Right lobe of liver (tissue), 6 donors: Measurements from ENCODE around the gene CERS2. TPM values are rescaled to one million over a fixed set of nuclear protein-coding genes. Genes with fewer than 3 reads are reported as not detected.

Experiments
- ATAC-seq, 4 donors: fragments of 200-7000 bp; cut with Tn5 transposase; one replicate each; pipeline ENCODE4 v1.9.1; 2020; ENCODE audit warnings: mild to moderate bottlenecking in 4 of 4, moderate library complexity in 4 of 4
- DNase-seq, 3 donors: peaks; one replicate each; pipeline ENCODE4 v3.0.0-alpha.2; 2020
- H3K27ac ChIP-seq, 3 donors: fragments of 200-600 bp; one replicate each; pipeline ENCODE4 v1.8.0; 2022
- H3K27me3 ChIP-seq, 2 donors: fragments of 200-600 bp; one replicate each; pipeline ENCODE4 v1.8.0; 2022
- H3K36me3 ChIP-seq, 4 donors: fragments of 200-600 bp; sonication (generic) in 1 of 4; one replicate each; pipeline versions ENCODE4 v1.5.1 to v1.8.0; 2017 to 2022; ENCODE audit warnings: control low read depth in 1 of 4
- H3K4me1 ChIP-seq, 4 donors: fragments of 200-600 bp; sonication (generic) in 1 of 4; one replicate each; pipeline versions ENCODE4 v1.5.1 to v1.8.0; 2017 to 2022; ENCODE audit warnings: control low read depth in 1 of 4
- H3K4me3 ChIP-seq, 3 donors: fragments of 200-600 bp; one replicate each; pipeline ENCODE4 v1.8.0; 2022
- H3K9me3 ChIP-seq, 4 donors: fragments of 200-600 bp; sonication (generic) in 1 of 4; one replicate each; pipeline versions ENCODE4 v1.5.1 to v1.8.0; 2017 to 2022; ENCODE audit warnings: control low read depth in 1 of 4
- CTCF ChIP-seq, 4 donors: fragments of 200-600 bp in 3 of 4; fragments of 450-650 bp in 1 of 4; IDR thresholded peaks; one replicate each; pipeline versions ENCODE4 v1.5.1 to v1.8.0; 2016 to 2022; ENCODE audit warnings: antibody characterized with exemption in 4 of 4, mild to moderate bottlenecking in 2 of 4
- POLR2A ChIP-seq: fragments of 450-650 bp; IDR thresholded peaks from one replicate; pipeline ENCODE4 v1.6.1; 2017; ENCODE audit warnings: antibody characterized with exemption, mild to moderate bottlenecking
- WGBS: methylation state at CpG from one replicate; pipeline ENCODE4 v1.1.6; 2018; ENCODE audit warnings: low coverage, low lambda C conversion rate; ENCODE audit not compliant: insufficient coverage; ENCODE audit errors: missing lambda C conversion rate; 5-methylcytosine and 5-hydroxymethylcytosine counted together
- intact Hi-C, 2 donors: fragments of 100-400 bp; cut with DNase I; formaldehyde crosslinking; loops; one replicate each; pipeline versions ENCODE4 v1.11.2 to v1.14.1; 2022
- total RNA-seq, 6 experiments: library from RNA; depleted of rRNA in 2 of 6; stranded (reverse); fragments of >200 nt in 2 of 6; fragmentation: NEBNext Ultra II Directional in 3 of 6; extraction: Animal tissue kit (Norgen Biotek cat#: 25700) in 3 of 6; gene quantifications; one replicate each; pipeline versions ENCODE4 v1.1.0 to v1.2.4, GENCODE V29; 2016 to 2023
- donor health status: DM: no; HTN: yes; CAD: no.
- donor health status: DM: no; HTN: no; CAD: no.
- donor health status: DM: no; HTN: no; CAD: no.
- donor health status: DM: no; HTN: yes; CAD: no.
- donor health status: DM: no; HTN: yes; CAD: no.

CERS2 gene
- total RNA-seq, 6 experiments from 2014 or later: 298 to 572 (median 459) TPM

DNA sequence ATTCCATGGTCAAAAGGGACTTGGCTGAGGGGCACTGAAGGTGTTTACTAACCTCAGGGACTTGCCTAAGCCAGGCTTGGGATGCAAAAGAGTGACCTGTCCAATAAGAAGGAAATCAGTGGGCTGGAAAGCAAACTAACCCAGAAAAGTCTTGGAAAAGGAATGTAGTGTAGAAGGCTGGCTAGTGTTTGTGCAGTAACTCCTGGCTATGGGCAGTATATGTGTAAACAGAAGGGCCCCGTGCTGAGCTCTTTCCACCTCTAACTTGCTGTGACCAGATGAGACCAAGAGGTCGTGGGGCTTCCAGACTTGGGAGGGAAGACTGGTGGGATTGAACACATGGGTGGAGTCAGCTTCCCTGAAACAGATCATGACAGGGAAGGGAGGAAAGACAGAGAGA lies 28.0 kb upstream of the CERS2 start:
- Histone ChIP-seq H3K4me3 (no peak overlapping the region), H3K27ac (no peak overlapping the region), H3K9me3 (no peaks in the 10 kb centered on the region), H3K27me3 (no peaks in the 10 kb centered on the region), H3K4me1 (peaks cover 0 to 38% (median 17%) of the 10 kb centered on the region in 4 donors), H3K36me3 (peaks cover 0 to 27% (median 10%) of the 10 kb centered on the region in 4 donors)
- no peak for ATAC-seq
- DNase-seq: no peak
- intact Hi-C loops: no loop called here
- no peak for TF ChIP-seq CTCF (IDR thresholded peaks at IDR 0.05)
- TF ChIP-seq POLR2A: no peak
- 21% methylated on average over 2 of the region's 2 CpGs for WGBS

DNA sequence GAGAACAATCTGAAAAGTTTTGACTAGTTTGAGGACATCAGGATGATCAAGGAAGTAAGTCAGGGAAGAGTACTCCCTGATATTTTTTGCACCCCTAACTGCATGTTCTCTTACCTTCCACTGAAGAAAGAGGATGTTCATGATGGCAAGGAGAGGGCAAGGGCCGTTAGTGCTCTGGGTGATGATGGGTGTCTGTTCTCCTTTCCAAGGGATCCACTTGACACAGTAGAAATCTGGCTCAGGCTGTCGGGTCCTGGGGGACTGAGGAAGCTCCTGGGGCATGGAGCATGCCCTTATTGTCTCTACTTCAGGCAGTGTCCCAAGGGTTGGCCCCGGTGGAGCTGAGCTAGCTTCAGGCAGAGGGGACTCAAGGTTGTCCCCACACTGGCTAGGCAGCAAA lies 27.4 kb upstream of the CERS2 start:
- no peak for DNase-seq
- H3K4me3 ChIP-seq: no peak overlapping the region
- no peak overlapping the region for H3K27ac ChIP-seq
- no peak for TF ChIP-seq CTCF (IDR thresholded peaks at IDR 0.05)
- no peak for TF ChIP-seq POLR2A
- peaks cover 0 to 33% (median 12%) of the 10 kb centered on the region in 4 donors for H3K36me3 ChIP-seq
- no peak for ATAC-seq
- H3K4me1 ChIP-seq: peaks cover 0 to 32% (median 14%) of the 10 kb centered on the region in 4 donors
- 43% methylated on average over 1 of the region's 3 CpGs for WGBS
- no peaks in the 10 kb centered on the region for H3K27me3 ChIP-seq
- intact Hi-C loops: no loop called here
- no peaks in the 10 kb centered on the region for H3K9me3 ChIP-seq

GRCh38 chr1:151001602-151002001 lies 27.0 kb upstream of the CERS2 start:
- TF ChIP-seq POLR2A (no peak), CTCF (IDR thresholded peaks at IDR 0.05) (no peak)
- Histone ChIP-seq H3K27me3 (no peaks in the 10 kb centered on the region), H3K4me3 (no peak overlapping the region), H3K36me3 (peaks cover 0 to 37% (median 13%) of the 10 kb centered on the region in 4 donors), H3K9me3 (no peaks in the 10 kb centered on the region), H3K4me1 (peaks cover 0 to 29% (median 14%) of the 10 kb centered on the region in 4 donors), H3K27ac (no peak overlapping the region)
- DNase-seq (no peak), ATAC-seq (no peak)
- 53% methylated on average over 2 of the region's 4 CpGs for WGBS
- intact Hi-C loops: no loop called here

- Histone ChIP-seq H3K4me3 (no peak overlapping the region), H3K36me3 (peaks cover 0 to 38% (median 13%) of the 10 kb centered on the region in 4 donors), H3K9me3 (no peaks in the 10 kb centered on the region), H3K4me1 (peaks cover 0 to 27% (median 13%) of the 10 kb centered on the region in 4 donors), H3K27ac (no peak overlapping the region), H3K27me3 (no peaks in the 10 kb centered on the region)
- intact Hi-C loops: no loop called here
- DNase-seq (no peak), ATAC-seq (no peak)
- TF ChIP-seq POLR2A: no peak
- TF ChIP-seq CTCF (IDR thresholded peaks at IDR 0.05): no peak
- 71% methylated on average over 2 of the region's 3 CpGs for WGBS
Measured at GRCh38 chr1:151000408-151000807, 25.8 kb upstream of the CERS2 start.

GRCh38 chr1:150999926-151000325 lies 25.3 kb upstream of the CERS2 start:
- Histone ChIP-seq H3K27me3 (no peaks in the 10 kb centered on the region), H3K36me3 (peaks cover 0 to 42% (median 13%) of the 10 kb centered on the region in 4 donors), H3K9me3 (no peaks in the 10 kb centered on the region), H3K4me3 (no peak overlapping the region), H3K27ac (no peak overlapping the region), H3K4me1 (peaks cover 0 to 25% (median 10%) of the 10 kb centered on the region in 4 donors)
- 83% methylated on average over 1 of the region's 2 CpGs for WGBS
- DNase-seq (no peak), ATAC-seq (no peak)
- TF ChIP-seq POLR2A (no peak), CTCF (IDR thresholded peaks at IDR 0.05) (no peak)
- intact Hi-C loops: loop anchor here in 1 of 2 donors (10.0 kb wide), 1 partner anchor 75 kb away; the partner anchor contains the start of gene SETDB1
